Coronary artery (tissue), 2 donors: ENCODE results near the gene SASH3.

Experiments used
- DNase-seq: peaks from one replicate; pipeline ENCODE4 v3.0.0-alpha.2; 2017; ENCODE audit warnings: low spot score
- H3K27ac ChIP-seq, 2 donors: fragments of 200-600 bp; sonication (generic); one replicate each; pipeline ENCODE4 v1.5.1; 2016 to 2019
- H3K4me3 ChIP-seq: fragments of 200-600 bp; sonication (generic); 2 replicates; pipeline ENCODE4 v1.5.1; 2016; ENCODE audit warnings: mild to moderate bottlenecking, moderate library complexity
- TF ChIP-seq, protein P1 (sequence below): fragments of 200-600 bp; sonication (generic); IDR thresholded peaks from one replicate; pipeline ENCODE4 v1.5.1; 2019; ENCODE audit warnings: antibody characterized with exemption

SASH3 gene

DNA sequence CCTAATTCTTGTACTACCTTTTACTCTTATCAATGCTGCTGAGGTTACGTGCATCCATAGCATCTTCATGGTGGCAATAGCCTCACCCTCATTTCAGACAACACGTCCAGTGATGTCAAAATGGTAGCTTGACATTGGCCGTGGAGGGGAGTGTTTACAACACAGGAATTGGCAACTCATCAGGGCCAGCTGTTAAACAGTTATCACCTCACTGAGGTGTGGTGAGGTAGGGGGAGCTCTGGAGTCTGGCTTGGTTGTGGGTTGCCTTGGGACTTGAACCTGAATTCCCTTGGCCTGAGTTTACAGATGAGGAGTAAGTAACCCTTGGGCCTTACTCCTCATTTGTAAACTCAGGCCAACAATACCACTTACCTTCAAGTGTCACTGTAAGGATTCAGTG lies 10.4 kb downstream of the SASH3 start:
- DNase-seq: no peak
- Histone ChIP-seq H3K27ac (no peak overlapping the region), H3K4me3 (no peak overlapping the region)
- TF ChIP-seq, protein P1, sequence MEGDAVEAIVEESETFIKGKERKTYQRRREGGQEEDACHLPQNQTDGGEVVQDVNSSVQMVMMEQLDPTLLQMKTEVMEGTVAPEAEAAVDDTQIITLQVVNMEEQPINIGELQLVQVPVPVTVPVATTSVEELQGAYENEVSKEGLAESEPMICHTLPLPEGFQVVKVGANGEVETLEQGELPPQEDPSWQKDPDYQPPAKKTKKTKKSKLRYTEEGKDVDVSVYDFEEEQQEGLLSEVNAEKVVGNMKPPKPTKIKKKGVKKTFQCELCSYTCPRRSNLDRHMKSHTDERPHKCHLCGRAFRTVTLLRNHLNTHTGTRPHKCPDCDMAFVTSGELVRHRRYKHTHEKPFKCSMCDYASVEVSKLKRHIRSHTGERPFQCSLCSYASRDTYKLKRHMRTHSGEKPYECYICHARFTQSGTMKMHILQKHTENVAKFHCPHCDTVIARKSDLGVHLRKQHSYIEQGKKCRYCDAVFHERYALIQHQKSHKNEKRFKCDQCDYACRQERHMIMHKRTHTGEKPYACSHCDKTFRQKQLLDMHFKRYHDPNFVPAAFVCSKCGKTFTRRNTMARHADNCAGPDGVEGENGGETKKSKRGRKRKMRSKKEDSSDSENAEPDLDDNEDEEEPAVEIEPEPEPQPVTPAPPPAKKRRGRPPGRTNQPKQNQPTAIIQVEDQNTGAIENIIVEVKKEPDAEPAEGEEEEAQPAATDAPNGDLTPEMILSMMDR: no peak

DNA sequence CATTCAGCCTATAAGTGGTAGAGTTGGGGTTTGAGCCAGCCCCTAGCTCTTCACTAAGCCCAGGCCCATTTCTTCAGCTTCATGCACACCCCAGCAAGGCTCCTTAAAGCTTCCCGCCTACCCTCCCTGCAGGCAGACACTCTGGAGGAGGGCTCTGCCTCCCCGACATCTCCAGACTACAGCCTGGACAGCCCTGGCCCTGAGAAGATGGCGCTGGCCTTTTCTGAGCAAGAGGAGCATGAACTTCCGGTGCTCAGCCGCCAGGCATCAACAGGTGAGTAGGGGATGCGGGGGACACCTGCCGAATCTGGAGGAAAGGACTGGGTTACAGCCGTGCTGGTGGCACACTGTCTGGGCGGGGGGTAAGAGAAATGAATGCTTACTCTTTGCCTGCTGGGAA lies 11.1 kb downstream of the SASH3 start:
- peak; percentile 49 for DNase-seq
- H3K27ac ChIP-seq: no peak overlapping the region
- H3K4me3 ChIP-seq: no peak overlapping the region
- TF ChIP-seq, protein P1: no peak

DNA sequence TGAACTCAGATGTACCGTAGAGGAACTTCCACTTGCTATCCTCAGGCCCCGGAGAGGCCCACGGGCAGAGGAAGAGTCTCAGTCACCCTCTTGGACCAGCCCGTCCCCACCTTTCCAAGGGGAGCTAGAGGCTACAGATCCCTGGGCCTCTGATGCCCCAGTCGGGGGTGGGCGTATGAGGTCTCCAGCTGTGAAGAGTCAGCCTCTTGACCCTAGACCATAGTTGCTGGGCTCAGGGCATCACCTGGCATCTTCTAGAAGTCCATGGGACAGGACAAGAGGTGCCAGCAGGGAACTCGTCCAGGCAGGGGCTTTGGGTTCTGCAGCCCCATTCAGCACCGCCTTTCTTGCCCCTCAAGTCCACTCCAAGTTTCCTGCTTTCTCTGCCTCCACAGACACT lies 11.6 kb downstream of the SASH3 start:
- Histone ChIP-seq H3K4me3 (no peak overlapping the region), H3K27ac (no peak overlapping the region)
- TF ChIP-seq, protein P1: no peak
- DNase-seq: peak; percentile 50

DNA sequence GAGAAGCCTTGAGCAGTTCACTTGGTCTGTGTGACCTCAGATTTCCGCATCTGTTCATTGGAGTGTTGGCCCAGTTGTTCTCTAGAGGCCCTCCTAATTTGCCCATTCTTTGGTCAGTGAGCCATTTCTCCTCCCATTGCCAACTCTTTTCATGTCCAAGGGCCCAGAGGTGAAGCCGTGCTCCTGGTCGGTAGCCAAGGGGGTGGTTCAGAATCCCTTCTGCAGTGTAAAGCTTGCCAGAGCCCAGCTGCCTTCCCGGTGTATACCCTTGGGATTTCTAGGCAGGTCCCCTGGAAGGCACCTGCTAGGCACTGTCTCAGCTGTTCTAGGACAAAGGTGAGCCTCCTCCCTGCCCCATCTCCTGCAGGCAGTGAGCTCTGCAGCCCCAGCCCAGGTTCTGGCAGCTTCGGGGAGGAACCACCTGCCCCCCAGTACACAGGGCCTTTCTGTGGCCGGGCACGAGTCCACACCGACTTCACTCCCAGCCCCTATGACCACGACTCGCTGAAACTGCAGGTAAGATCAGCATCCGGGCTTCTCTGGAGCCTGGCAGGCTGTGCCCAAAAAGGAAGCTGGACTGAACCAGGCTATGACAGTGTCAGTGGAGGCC lies 12.3 kb downstream of the SASH3 start:
- TF ChIP-seq, protein P1: no peak
- no peak overlapping the region for H3K27ac ChIP-seq
- no peak overlapping the region for H3K4me3 ChIP-seq
- peak; percentile 57 for DNase-seq

DNA sequence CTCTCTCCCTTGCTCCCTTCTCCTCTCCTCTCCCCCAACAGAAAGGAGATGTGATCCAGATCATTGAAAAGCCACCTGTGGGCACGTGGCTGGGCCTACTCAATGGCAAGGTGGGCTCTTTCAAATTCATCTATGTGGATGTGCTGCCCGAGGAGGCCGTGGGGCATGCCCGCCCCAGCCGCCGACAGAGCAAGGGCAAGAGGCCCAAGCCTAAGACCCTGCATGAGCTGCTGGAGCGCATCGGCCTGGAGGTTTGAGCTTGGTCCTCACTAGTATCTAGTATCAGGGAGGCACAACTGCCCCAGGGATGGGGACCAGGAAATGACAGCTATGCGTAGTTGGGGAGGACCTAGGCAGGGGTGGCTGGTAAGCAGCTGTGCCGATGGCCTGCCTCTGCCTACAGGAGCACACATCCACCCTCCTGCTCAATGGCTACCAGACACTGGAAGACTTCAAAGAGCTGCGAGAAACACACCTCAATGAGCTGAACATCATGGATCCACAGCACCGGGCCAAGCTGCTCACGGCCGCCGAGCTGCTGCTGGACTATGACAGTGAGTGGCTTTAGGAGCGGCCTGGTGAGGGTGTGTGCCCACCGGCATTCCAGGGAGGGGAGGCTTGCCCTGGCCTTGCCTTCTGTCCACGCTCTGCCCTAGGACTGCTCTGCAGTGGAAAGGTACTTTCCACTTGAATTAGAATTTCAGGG lies 13.0 kb downstream of the SASH3 start:
- Histone ChIP-seq H3K27ac (no peak overlapping the region), H3K4me3 (no peak overlapping the region)
- TF ChIP-seq, protein P1: no peak
- DNase-seq: peak; percentile 52

DNA sequence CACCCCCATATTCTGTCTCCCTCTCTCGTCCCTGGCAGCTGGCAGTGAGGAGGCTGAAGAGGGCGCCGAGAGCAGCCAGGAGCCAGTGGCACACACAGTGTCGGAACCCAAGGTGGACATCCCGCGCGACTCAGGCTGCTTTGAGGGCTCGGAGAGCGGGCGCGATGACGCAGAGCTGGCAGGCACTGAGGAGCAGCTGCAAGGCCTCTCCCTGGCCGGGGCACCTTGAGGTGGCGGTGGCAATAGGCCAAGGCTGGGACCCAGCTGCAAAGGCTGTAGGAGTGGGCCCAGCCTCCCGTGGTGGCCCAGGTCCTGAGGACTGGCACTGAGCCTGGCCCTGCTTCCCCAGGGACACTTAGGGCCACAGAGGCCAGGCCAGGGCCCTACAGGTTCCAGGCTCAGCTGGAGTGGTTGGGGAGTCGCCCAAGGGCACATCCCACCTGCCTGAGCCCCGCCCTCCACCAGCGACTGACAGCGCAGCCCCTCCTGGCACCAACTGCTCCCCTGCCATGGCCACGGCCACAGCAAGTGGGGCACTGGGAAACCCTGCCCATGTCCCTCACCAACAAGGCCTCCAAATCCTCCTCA lies 13.9 kb downstream of the SASH3 start:
- H3K27ac ChIP-seq: no peak overlapping the region
- peak; percentile 60 for DNase-seq
- TF ChIP-seq, protein P1: no peak
- no peak overlapping the region for H3K4me3 ChIP-seq

DNA sequence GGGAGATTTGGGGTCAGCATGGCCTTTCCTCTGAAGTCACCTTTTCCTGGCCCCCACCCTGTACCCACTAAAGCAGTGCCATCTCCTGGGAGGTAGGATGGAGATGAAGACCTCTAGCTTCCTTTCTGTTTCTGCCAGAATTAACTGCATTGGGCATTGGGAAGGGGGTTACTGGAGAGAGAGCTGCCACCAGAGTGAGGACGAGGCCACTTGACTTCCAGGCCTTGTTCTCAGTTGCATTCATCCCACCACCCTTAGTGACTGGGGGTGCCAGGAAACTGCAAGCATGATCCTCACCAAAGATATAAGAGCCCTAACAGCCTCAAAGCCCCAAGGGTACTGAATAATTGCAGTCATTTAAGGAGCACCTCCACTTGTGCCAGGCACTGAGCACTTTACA lies 15.8 kb downstream of the SASH3 start:
- no peak for DNase-seq
- TF ChIP-seq, protein P1: no peak
- H3K27ac ChIP-seq: no peak overlapping the region
- no peak overlapping the region for H3K4me3 ChIP-seq
